ENCODE results near the gene DCLK2.

DNA sequence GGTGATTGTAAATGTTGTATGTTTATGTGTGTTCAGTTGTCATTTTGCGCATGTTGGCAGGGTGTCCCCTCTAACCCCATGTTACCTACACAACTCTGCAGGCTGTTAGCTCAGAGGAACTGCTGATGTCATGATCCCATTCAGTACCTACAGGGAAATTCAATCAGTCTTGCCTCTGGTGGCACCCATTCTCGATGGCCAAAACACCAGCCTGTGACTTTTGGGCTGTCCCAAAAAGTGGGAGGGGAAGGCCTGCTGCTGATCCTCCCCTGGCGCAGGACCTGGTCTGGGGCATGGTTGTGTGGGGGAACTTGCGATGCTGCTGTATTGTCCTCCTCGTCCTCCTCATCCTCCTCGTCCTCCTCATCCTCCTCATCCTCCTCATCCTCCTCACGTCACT is 174.5 kb downstream of the DCLK2 start:
- TF ChIP-seq, protein P1, sequence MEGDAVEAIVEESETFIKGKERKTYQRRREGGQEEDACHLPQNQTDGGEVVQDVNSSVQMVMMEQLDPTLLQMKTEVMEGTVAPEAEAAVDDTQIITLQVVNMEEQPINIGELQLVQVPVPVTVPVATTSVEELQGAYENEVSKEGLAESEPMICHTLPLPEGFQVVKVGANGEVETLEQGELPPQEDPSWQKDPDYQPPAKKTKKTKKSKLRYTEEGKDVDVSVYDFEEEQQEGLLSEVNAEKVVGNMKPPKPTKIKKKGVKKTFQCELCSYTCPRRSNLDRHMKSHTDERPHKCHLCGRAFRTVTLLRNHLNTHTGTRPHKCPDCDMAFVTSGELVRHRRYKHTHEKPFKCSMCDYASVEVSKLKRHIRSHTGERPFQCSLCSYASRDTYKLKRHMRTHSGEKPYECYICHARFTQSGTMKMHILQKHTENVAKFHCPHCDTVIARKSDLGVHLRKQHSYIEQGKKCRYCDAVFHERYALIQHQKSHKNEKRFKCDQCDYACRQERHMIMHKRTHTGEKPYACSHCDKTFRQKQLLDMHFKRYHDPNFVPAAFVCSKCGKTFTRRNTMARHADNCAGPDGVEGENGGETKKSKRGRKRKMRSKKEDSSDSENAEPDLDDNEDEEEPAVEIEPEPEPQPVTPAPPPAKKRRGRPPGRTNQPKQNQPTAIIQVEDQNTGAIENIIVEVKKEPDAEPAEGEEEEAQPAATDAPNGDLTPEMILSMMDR (conservative IDR thresholded peaks at IDR 0.05; ENCODE audit: low read depth, low read length), result no peak
- TF ChIP-seq EZH2phosphoT487 (IDR thresholded peaks at IDR 0.05; ENCODE audit: borderline replicate concordance, low read length), result no peak
